Testis (tissue), 2 donors: ENCODE data around the gene CBX3.

ENCODE experiments used
- POLR2A ChIP-seq: fragments of 450-650 bp; IDR thresholded peaks from one replicate; pipeline ENCODE4 v1.6.1; 2017; ENCODE audit warnings: antibody characterized with exemption, mild to moderate bottlenecking, moderate library complexity
- TF ChIP-seq, protein P1 (sequence below), 3 experiments: fragments of 450-650 bp in 2 of 3; fragments of 200-600 bp in 1 of 3; sonication (generic) in 1 of 3; IDR thresholded peaks; one replicate each; pipeline ENCODE4 v1.5.1; 2016 to 2019; ENCODE audit warnings: antibody characterized with exemption in 3 of 3, mild to moderate bottlenecking in 2 of 3, moderate library complexity in 1 of 3

DNA sequence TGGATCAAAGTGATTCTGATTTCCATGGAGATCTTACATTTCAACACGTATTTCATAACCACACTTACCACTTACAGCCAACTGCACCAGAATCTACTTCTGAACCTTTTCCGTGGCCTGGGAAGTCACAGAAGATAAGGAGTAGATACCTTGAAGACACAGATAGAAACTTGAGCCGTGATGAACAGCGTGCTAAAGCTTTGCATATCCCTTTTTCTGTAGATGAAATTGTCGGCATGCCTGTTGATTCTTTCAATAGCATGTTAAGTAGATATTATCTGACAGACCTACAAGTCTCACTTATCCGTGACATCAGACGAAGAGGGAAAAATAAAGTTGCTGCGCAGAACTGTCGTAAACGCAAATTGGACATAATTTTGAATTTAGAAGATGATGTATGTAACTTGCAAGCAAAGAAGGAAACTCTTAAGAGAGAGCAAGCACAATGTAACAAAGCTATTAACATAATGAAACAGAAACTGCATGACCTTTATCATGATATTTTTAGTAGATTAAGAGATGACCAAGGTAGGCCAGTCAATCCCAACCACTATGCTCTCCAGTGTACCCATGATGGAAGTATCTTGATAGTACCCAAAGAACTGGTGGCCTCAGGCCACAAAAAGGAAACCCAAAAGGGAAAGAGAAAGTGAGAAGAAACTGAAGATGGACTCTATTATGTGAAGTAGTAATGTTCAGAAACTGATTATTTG, 16.3 kb upstream of the CBX3 start:
- TF ChIP-seq, protein P1, sequence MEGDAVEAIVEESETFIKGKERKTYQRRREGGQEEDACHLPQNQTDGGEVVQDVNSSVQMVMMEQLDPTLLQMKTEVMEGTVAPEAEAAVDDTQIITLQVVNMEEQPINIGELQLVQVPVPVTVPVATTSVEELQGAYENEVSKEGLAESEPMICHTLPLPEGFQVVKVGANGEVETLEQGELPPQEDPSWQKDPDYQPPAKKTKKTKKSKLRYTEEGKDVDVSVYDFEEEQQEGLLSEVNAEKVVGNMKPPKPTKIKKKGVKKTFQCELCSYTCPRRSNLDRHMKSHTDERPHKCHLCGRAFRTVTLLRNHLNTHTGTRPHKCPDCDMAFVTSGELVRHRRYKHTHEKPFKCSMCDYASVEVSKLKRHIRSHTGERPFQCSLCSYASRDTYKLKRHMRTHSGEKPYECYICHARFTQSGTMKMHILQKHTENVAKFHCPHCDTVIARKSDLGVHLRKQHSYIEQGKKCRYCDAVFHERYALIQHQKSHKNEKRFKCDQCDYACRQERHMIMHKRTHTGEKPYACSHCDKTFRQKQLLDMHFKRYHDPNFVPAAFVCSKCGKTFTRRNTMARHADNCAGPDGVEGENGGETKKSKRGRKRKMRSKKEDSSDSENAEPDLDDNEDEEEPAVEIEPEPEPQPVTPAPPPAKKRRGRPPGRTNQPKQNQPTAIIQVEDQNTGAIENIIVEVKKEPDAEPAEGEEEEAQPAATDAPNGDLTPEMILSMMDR (IDR thresholded peaks at IDR 0.05), result no peak
- TF ChIP-seq POLR2A, result no peak
